ENCODE data around the gene PLXNA4. TPM values are rescaled to one million over a fixed set of nuclear protein-coding genes. Genes with fewer than 3 reads are reported as not detected.

The PLXNA4 gene
- total RNA-seq, 1 experiment from 2014 or later = 0.11 TPM

DNA sequence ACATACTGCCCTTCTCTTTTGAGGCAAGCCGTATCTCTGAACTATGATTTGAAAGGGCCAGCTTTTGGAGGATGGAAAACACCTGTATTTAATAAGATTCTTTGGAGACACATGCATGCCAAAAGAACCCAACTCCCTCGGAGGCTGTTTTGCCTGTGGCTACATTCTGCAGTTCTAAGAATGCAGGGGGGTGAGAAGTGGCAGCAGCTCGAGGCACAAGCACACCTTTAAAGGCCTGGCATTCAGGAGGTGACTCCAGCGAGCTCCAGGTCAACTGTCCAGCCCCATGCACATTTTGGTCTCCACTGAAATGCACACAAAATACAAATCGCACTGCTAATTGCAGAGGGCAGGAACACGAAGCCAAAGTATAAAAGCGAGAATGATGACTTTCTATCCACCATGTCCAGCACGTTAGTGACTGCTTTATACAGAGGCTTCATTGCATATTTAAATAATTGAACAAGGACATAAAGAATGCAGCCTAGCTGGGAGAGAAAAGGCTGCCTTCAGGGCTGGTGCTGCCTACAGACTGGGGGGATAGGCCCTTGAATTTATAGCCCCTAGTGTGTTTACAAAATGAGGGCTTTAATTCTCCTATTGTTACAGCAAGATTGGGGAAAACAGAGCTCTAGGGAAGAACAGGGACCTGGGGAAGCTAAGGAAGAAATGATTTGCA lies 359.3 kb downstream of the PLXNA4 start:
- Histone ChIP-seq H3K4me1 (ENCODE audit: insufficient read depth, low read length, poor library complexity, severe bottlenecking) (no peaks in the 10 kb centered on the region), H3K36me3 (ENCODE audit: insufficient read depth, low read length, poor library complexity, severe bottlenecking) (no peaks in the 10 kb centered on the region), H3K27me3 (replicated peaks; ENCODE audit: insufficient read depth, low read depth, low read length, poor library complexity) (no peaks in the 10 kb centered on the region), H3K4me3 (ENCODE audit: low read depth, low read length, poor library complexity, severe bottlenecking) (no peak overlapping the region), H3K9me3 (ENCODE audit: low read depth, low read length, poor library complexity, severe bottlenecking) (no peaks in the 10 kb centered on the region), H3K27ac (ENCODE audit: low read depth, low read length, poor library complexity, severe bottlenecking) (no peak overlapping the region)
- no peak for TF ChIP-seq EZH2 (IDR thresholded peaks at IDR 0.05; ENCODE audit: borderline replicate concordance, low read depth, low read length, poor library complexity, severe bottlenecking)
- TF ChIP-seq, protein P1, sequence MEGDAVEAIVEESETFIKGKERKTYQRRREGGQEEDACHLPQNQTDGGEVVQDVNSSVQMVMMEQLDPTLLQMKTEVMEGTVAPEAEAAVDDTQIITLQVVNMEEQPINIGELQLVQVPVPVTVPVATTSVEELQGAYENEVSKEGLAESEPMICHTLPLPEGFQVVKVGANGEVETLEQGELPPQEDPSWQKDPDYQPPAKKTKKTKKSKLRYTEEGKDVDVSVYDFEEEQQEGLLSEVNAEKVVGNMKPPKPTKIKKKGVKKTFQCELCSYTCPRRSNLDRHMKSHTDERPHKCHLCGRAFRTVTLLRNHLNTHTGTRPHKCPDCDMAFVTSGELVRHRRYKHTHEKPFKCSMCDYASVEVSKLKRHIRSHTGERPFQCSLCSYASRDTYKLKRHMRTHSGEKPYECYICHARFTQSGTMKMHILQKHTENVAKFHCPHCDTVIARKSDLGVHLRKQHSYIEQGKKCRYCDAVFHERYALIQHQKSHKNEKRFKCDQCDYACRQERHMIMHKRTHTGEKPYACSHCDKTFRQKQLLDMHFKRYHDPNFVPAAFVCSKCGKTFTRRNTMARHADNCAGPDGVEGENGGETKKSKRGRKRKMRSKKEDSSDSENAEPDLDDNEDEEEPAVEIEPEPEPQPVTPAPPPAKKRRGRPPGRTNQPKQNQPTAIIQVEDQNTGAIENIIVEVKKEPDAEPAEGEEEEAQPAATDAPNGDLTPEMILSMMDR (conservative IDR thresholded peaks at IDR 0.05; ENCODE audit: low read depth, low read length) = no peak
- ChIA-PET CTCF (no interaction called here), POLR2A (ENCODE audit: low non-redundant PET) (no interaction called here)
- intact Hi-C loops (cut with micrococcal nuclease; ENCODE audit: unreplicated experiment) = no loop called here
- no peak for DNase-seq (ENCODE audit: low spot score)
- no TSS peak for BruUV-seq (replicated peaks)

GRCh38 chr7:132214452-132214851 lies 361.8 kb downstream of the PLXNA4 start:
- TF ChIP-seq, protein P1 (conservative IDR thresholded peaks at IDR 0.05; ENCODE audit: low read depth, low read length) = no peak
- no peak for TF ChIP-seq EZH2 (IDR thresholded peaks at IDR 0.05; ENCODE audit: borderline replicate concordance, low read depth, low read length, poor library complexity, severe bottlenecking)
- Histone ChIP-seq H3K4me1 (ENCODE audit: insufficient read depth, low read length, poor library complexity, severe bottlenecking) (no peaks in the 10 kb centered on the region), H3K9me3 (ENCODE audit: low read depth, low read length, poor library complexity, severe bottlenecking) (no peaks in the 10 kb centered on the region), H3K4me3 (ENCODE audit: low read depth, low read length, poor library complexity, severe bottlenecking) (no peak overlapping the region), H3K27ac (ENCODE audit: low read depth, low read length, poor library complexity, severe bottlenecking) (no peak overlapping the region), H3K36me3 (ENCODE audit: insufficient read depth, low read length, poor library complexity, severe bottlenecking) (no peaks in the 10 kb centered on the region), H3K27me3 (replicated peaks; ENCODE audit: insufficient read depth, low read depth, low read length, poor library complexity) (no peaks in the 10 kb centered on the region)
- intact Hi-C loops (cut with micrococcal nuclease; ENCODE audit: unreplicated experiment) = no loop called here
- DNase-seq (ENCODE audit: low spot score) = no peak
- ChIA-PET CTCF (no interaction called here), POLR2A (ENCODE audit: low non-redundant PET) (no interaction called here)
- no TSS peak for BruUV-seq (replicated peaks)

DNA sequence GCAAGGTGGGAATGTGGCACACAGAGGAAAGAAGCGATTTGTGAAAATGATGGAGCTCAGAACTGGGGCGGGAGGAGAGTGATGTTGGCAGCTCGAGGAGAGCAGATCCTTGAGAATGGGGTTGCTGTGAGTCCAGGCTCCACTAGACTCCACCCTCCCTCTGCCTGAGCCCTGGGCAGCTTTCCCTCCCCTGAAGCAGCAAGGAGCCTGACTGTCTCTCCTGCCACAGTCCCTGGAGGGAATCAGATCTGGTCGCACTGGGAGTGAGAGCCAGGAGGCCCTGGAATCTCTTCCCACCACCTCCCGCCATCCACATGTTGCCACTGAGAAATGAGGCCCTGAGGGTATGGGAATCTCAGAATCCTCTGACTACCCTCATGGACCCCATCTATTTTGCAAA lies 362.7 kb downstream of the PLXNA4 start:
- ChIA-PET POLR2A (ENCODE audit: low non-redundant PET) (no interaction called here), CTCF (no interaction called here)
- intact Hi-C loops (cut with micrococcal nuclease; ENCODE audit: unreplicated experiment) = no loop called here
- Histone ChIP-seq H3K36me3 (ENCODE audit: insufficient read depth, low read length, poor library complexity, severe bottlenecking) (no peaks in the 10 kb centered on the region), H3K27ac (ENCODE audit: low read depth, low read length, poor library complexity, severe bottlenecking) (no peak overlapping the region), H3K9me3 (ENCODE audit: low read depth, low read length, poor library complexity, severe bottlenecking) (no peaks in the 10 kb centered on the region), H3K4me1 (ENCODE audit: insufficient read depth, low read length, poor library complexity, severe bottlenecking) (no peaks in the 10 kb centered on the region), H3K27me3 (replicated peaks; ENCODE audit: insufficient read depth, low read depth, low read length, poor library complexity) (no peaks in the 10 kb centered on the region), H3K4me3 (ENCODE audit: low read depth, low read length, poor library complexity, severe bottlenecking) (no peak overlapping the region)
- no TSS peak for BruUV-seq (replicated peaks)
- no peak for DNase-seq (ENCODE audit: low spot score)
- no peak for TF ChIP-seq EZH2 (IDR thresholded peaks at IDR 0.05; ENCODE audit: borderline replicate concordance, low read depth, low read length, poor library complexity, severe bottlenecking)
- TF ChIP-seq, protein P1 (conservative IDR thresholded peaks at IDR 0.05; ENCODE audit: low read depth, low read length) = no peak

Data from A673 (cell line).